Stimulated activated CD4-positive, alpha-beta T cell treated with anti-CD3 and anti-CD28 coated beads, Interleukin-4, amount 100 ng/mL, for 48 hours (primary cell): ENCODE measurements around the gene CNTN5.
"Not testable (repeated sequence)": the region's sequence is repeated elsewhere in the genome, so short reads cannot be mapped to it uniquely, and the experiment has no call there.

ENCODE experiments used
- DNase-seq, 2 donors: peaks; one replicate each; pipeline ENCODE4 v3.0.0-alpha.2; 2020; ENCODE audit warnings: low read depth in 2 of 2

Gene CNTN5

GRCh38 chr11:99020352-99021225 lies at the start of gene CNTN5:
CNTN5 (plus strand) TSS chr11:99020949.
- peak in 1 of 2 donors; percentile 10 for DNase-seq

- no peak for DNase-seq
Observed at GRCh38 chr11:98979205-98979604, 41.5 kb upstream of the CNTN5 start.

GRCh38 chr11:99015634-99016454 lies 4.9 kb upstream of the CNTN5 start:
- no peak for DNase-seq

GRCh38 chr11:99019696-99020095 lies 1.1 kb upstream of the CNTN5 start:
- DNase-seq: no peak

- DNase-seq: no peak
Observed at GRCh38 chr11:99037057-99037456, 16.3 kb downstream of the CNTN5 start.

- no peak for DNase-seq
Observed at GRCh38 chr11:99063331-99063730, 42.6 kb downstream of the CNTN5 start.

- DNase-seq: no peak
Observed at GRCh38 chr11:99065121-99065520, 44.4 kb downstream of the CNTN5 start.

GRCh38 chr11:99066618-99067317 lies 46.0 kb downstream of the CNTN5 start:
- no peak for DNase-seq

- no peak for DNase-seq
Observed at GRCh38 chr11:99068832-99069231, 48.1 kb downstream of the CNTN5 start.

GRCh38 chr11:99069856-99070444 lies 49.2 kb downstream of the CNTN5 start:
- DNase-seq: no peak

- no peak for DNase-seq
Observed at GRCh38 chr11:99079576-99079975, 58.8 kb downstream of the CNTN5 start.

GRCh38 chr11:99080154-99080553 lies 59.4 kb downstream of the CNTN5 start:
- no peak for DNase-seq

- no peak for DNase-seq
Observed at GRCh38 chr11:99098258-99098657, 77.5 kb downstream of the CNTN5 start.

- no peak for DNase-seq
Observed at GRCh38 chr11:99098751-99099150, 78.0 kb downstream of the CNTN5 start.

- DNase-seq: no peak
Observed at GRCh38 chr11:99117603-99118002, 96.9 kb downstream of the CNTN5 start.

- DNase-seq: not testable (repeated sequence)
Observed at GRCh38 chr11:99133862-99134261, 113.1 kb downstream of the CNTN5 start.

- no peak for DNase-seq
Observed at GRCh38 chr11:99135508-99135907, 114.8 kb downstream of the CNTN5 start.

GRCh38 chr11:99142237-99142636 lies 121.5 kb downstream of the CNTN5 start:
- no peak for DNase-seq

GRCh38 chr11:99148352-99148751 lies 127.6 kb downstream of the CNTN5 start:
- DNase-seq: no peak

GRCh38 chr11:99154277-99154676 lies 133.5 kb downstream of the CNTN5 start:
- no peak for DNase-seq

- no peak for DNase-seq
Observed at GRCh38 chr11:99160447-99160846, 139.7 kb downstream of the CNTN5 start.

- DNase-seq: no peak
Observed at GRCh38 chr11:99162819-99163218, 142.1 kb downstream of the CNTN5 start.
